ENCODE data around the gene ANKRD27.
"Not testable (repeated sequence)": the region's sequence is repeated elsewhere in the genome, so short reads cannot be mapped to it uniquely, and the experiment has no call there.

Gene ANKRD27

GRCh38 chr19:32688311-32688710 is 13.3 kb upstream of the ANKRD27 start:
- DNase-seq (ENCODE audit: low read depth) = no peak

- DNase-seq (ENCODE audit: low read depth) = no peak
Measured at GRCh38 chr19:32687681-32688080, 12.7 kb upstream of the ANKRD27 start.

- DNase-seq (ENCODE audit: low read depth) = no peak
Measured at GRCh38 chr19:32686847-32687475, 12.0 kb upstream of the ANKRD27 start.

- no peak for DNase-seq (ENCODE audit: low read depth)
Measured at GRCh38 chr19:32682317-32682716, 7.3 kb upstream of the ANKRD27 start.

GRCh38 chr19:32680986-32681385 is 6.0 kb upstream of the ANKRD27 start:
- no peak for DNase-seq (ENCODE audit: low read depth)

- DNase-seq (ENCODE audit: low read depth) = peak; percentile 93
Measured at GRCh38 chr19:32677657-32678056, 2.7 kb upstream of the ANKRD27 start.

GRCh38 chr19:32676895-32677359 is 1.9 kb upstream of the ANKRD27 start:
- no peak for DNase-seq (ENCODE audit: low read depth)

- DNase-seq (ENCODE audit: low read depth) = no peak
Measured at GRCh38 chr19:32676186-32676894, 1.4 kb upstream of the ANKRD27 start.

- peak; percentile 57 for DNase-seq (ENCODE audit: low read depth)
Measured at GRCh38 chr19:32675720-32676185, 773 bp upstream of the ANKRD27 start, which contains the start of gene RGS9BP. TSS of gene RGS9BP (plus strand) at chr19:32675848. CDS start at chr19:32676264, 416 bp downstream.

- DNase-seq (ENCODE audit: low read depth) = no peak
Measured at GRCh38 chr19:32674153-32674930, 638 bp downstream of the ANKRD27 start.

- DNase-seq (ENCODE audit: low read depth) = no peak
Measured at GRCh38 chr19:32673573-32673972, 1.4 kb downstream of the ANKRD27 start.

GRCh38 chr19:32672841-32673240 is 2.1 kb downstream of the ANKRD27 start:
- DNase-seq (ENCODE audit: low read depth) = no peak

GRCh38 chr19:32671883-32672593 is 2.9 kb downstream of the ANKRD27 start:
- DNase-seq (ENCODE audit: low read depth) = peak; percentile 35

GRCh38 chr19:32669310-32669709 is 5.7 kb downstream of the ANKRD27 start:
- peak; percentile 40 for DNase-seq (ENCODE audit: low read depth)

GRCh38 chr19:32666084-32666483 is 8.9 kb downstream of the ANKRD27 start:
- DNase-seq (ENCODE audit: low read depth) = no peak

- DNase-seq (ENCODE audit: low read depth) = no peak
Measured at GRCh38 chr19:32662186-32662585, 12.8 kb downstream of the ANKRD27 start.

- DNase-seq (ENCODE audit: low read depth) = no peak
Measured at GRCh38 chr19:32661318-32661717, 13.7 kb downstream of the ANKRD27 start.

- DNase-seq (ENCODE audit: low read depth) = no peak
Measured at GRCh38 chr19:32658527-32658926, 16.5 kb downstream of the ANKRD27 start.

GRCh38 chr19:32658075-32658474 is 16.9 kb downstream of the ANKRD27 start:
- no peak for DNase-seq (ENCODE audit: low read depth)

GRCh38 chr19:32656379-32656778 is 18.6 kb downstream of the ANKRD27 start:
- DNase-seq (ENCODE audit: low read depth) = not testable (repeated sequence)

GRCh38 chr19:32653599-32653915 is 21.4 kb downstream of the ANKRD27 start:
- no peak for DNase-seq (ENCODE audit: low read depth)
